Ammon's horn (tissue), 1 donor: ENCODE measurements around the gene C19orf12.
"Not testable (repeated sequence)": the region's sequence is repeated elsewhere in the genome, so short reads cannot be mapped to it uniquely, and the experiment has no call there.

Experiments
- DNase-seq: peaks from one replicate; pipeline ENCODE4 v3.0.0-alpha.2; 2016; ENCODE audit warnings: low spot score

The C19orf12 gene

GRCh38 chr19:29731331-29731850 lies 16.3 kb upstream of the C19orf12 start:
- no peak for DNase-seq

GRCh38 chr19:29727906-29728305 lies 12.8 kb upstream of the C19orf12 start:
- DNase-seq, result no peak

GRCh38 chr19:29724746-29725145 lies 9.7 kb upstream of the C19orf12 start:
- no peak for DNase-seq

- peak; percentile 34 for DNase-seq
Measured at GRCh38 chr19:29724102-29724641, 9.1 kb upstream of the C19orf12 start.

GRCh38 chr19:29717051-29717450 lies 2.0 kb upstream of the C19orf12 start:
- DNase-seq, result no peak

- DNase-seq, result no peak
Measured at GRCh38 chr19:29715701-29716581, 880 bp upstream of the C19orf12 start.

- no peak for DNase-seq
Measured at GRCh38 chr19:29714371-29714952, 599 bp downstream of the C19orf12 start.

GRCh38 chr19:29712744-29713516 lies 2.1 kb downstream of the C19orf12 start:
- DNase-seq, result no peak

GRCh38 chr19:29711584-29712132 lies 3.4 kb downstream of the C19orf12 start:
- no peak for DNase-seq

GRCh38 chr19:29709440-29709798 lies 5.6 kb downstream of the C19orf12 start:
- not testable (repeated sequence) for DNase-seq

- no peak for DNase-seq
Measured at GRCh38 chr19:29708554-29709439, 6.3 kb downstream of the C19orf12 start.

- no peak for DNase-seq
Measured at GRCh38 chr19:29706635-29707034, 8.4 kb downstream of the C19orf12 start.

- no peak for DNase-seq
Measured at GRCh38 chr19:29705706-29706105, 9.4 kb downstream of the C19orf12 start.

- DNase-seq, result no peak
Measured at GRCh38 chr19:29704562-29705558, 10.2 kb downstream of the C19orf12 start.

- no peak for DNase-seq
Measured at GRCh38 chr19:29702963-29703320, 12.1 kb downstream of the C19orf12 start.

- DNase-seq, result no peak
Measured at GRCh38 chr19:29702161-29702962, 12.7 kb downstream of the C19orf12 start.

- no peak for DNase-seq
Measured at GRCh38 chr19:29700498-29700897, 14.6 kb downstream of the C19orf12 start.

- no peak for DNase-seq
Measured at GRCh38 chr19:29699861-29700260, 15.2 kb downstream of the C19orf12 start.
